HepG2 (cell line): ENCODE results near the gene FCAMR. TPM values are rescaled to one million over a fixed set of nuclear protein-coding genes. Genes with fewer than 3 reads are reported as not detected.

Experiments
- ATAC-seq: fragments of 200-7000 bp; cut with Tn5 transposase; 3 replicates; pipeline ENCODE4 v1.9.1; 2020; ENCODE audit warnings: mild to moderate bottlenecking, moderate library complexity
- BruUV-seq: library from RNA; stranded (reverse); fragments of 400-500 nt; replicated peaks from 2 replicates; lab custom pipeline; 2021; lab: Mats Ljungman, UMichigan
- CTCF ChIA-PET: fragments of 300-600 bp; formaldehyde crosslinking; extraction: SDS; loops from one replicate; lab custom pipeline; 2021; ENCODE audit warnings: low total read pairs, inconsistent platforms, low intra/inter-chr PET ratio; lab: Yijun Ruan, JAX
- POLR2A ChIA-PET: fragments of 350-600 bp; sonication (Branson Sonifier 250); formaldehyde crosslinking; loops from one replicate; lab custom pipeline; 2020; ENCODE audit warnings: antibody characterized with exemption, inconsistent platforms; lab: Yijun Ruan, JAX
- DNase-seq: peaks from one replicate; pipeline ENCODE4 v3.0.0-alpha.2; 2015; ENCODE audit warnings: low spot score
- FAIRE-seq: peaks from 3 replicates; lab custom pipeline; 2011; peaks lifted over from hg19 to GRCh38; lab: Jason Lieb, UNC
- H2AFZ ChIP-seq: one replicate; pipeline ENCODE4 v1.6.1; 2011; ENCODE audit warnings: low read length, inconsistent platforms
- H3K27ac ChIP-seq: fragments of 300-600 bp; 3 replicates; pipeline ENCODE4 v1.8.0; 2011; ENCODE audit warnings: mixed run types, mild to moderate bottlenecking, mixed read lengths, low read length, inconsistent platforms; ENCODE audit not compliant: insufficient read depth; ENCODE audit errors: extremely low read length
- H3K27me3 ChIP-seq, 2 experiments: fragments of 200-600 bp in 1 of 2; 2 replicates in 1 of 2; 3 replicates in 1 of 2; pipeline versions ENCODE4 v1.6.0 to v1.8.0; 2011; ENCODE audit warnings: low read length in 2 of 2, mild to moderate bottlenecking in 2 of 2, moderate library complexity in 2 of 2, inconsistent platforms in 1 of 2; ENCODE audit not compliant: insufficient read depth in 2 of 2, control insufficient read depth in 1 of 2
- H3K36me3 ChIP-seq, 2 experiments: fragments of 200-600 bp in 1 of 2; replicated peaks in 1 of 2; 2 replicates in 1 of 2; 3 replicates in 1 of 2; pipeline versions ENCODE4 v1.5.1 to v1.8.0; 2011; ENCODE audit warnings: low read length in 2 of 2, inconsistent platforms in 1 of 2; ENCODE audit not compliant: insufficient read depth in 2 of 2, control insufficient read depth in 1 of 2
- H3K4me1 ChIP-seq: 2 replicates; pipeline ENCODE4 v1.5.1; 2012; ENCODE audit warnings: low read length, inconsistent platforms; ENCODE audit not compliant: insufficient read depth
- H3K4me2 ChIP-seq: 2 replicates; pipeline ENCODE4 v1.6.0; 2011; ENCODE audit warnings: low read depth, low read length, inconsistent platforms
- H3K4me3 ChIP-seq, 3 experiments: fragments of 200-600 bp in 1 of 3; sonication (generic), shearing (Covaris generic) in 1 of 3; replicated peaks in 1 of 3; 2 replicates each; pipeline ENCODE4 v1.5.1; 2011 to 2016; ENCODE audit warnings: low read length in 3 of 3, inconsistent platforms in 2 of 3, low read depth in 2 of 3, mild to moderate bottlenecking in 2 of 3, control low read depth in 1 of 3, mixed read lengths in 1 of 3; ENCODE audit not compliant: insufficient read depth in 1 of 3
- H3K79me2 ChIP-seq: one replicate; pipeline ENCODE4 v1.6.1; 2011; ENCODE audit warnings: low read length, inconsistent platforms; ENCODE audit not compliant: insufficient read depth
- H3K9ac ChIP-seq: 2 replicates; pipeline ENCODE4 v1.6.0; 2011; ENCODE audit warnings: mild to moderate bottlenecking, low read depth, low read length, inconsistent platforms; ENCODE audit not compliant: insufficient read depth
- H3K9me3 ChIP-seq: 2 replicates; pipeline ENCODE4 v1.5.1; 2012; ENCODE audit warnings: mild to moderate bottlenecking, low read length
- H4K20me1 ChIP-seq: 2 replicates; pipeline ENCODE4 v1.6.0; 2011; ENCODE audit warnings: inconsistent platforms, mild to moderate bottlenecking, low read length, moderate library complexity; ENCODE audit not compliant: insufficient read depth
- FOXA3 ChIP-seq: IDR thresholded peaks from 2 replicates; pipeline ENCODE4 v1.6.1; 2016; ENCODE audit warnings: missing genetic modification reagents, missing compliant biosample characterization
- GMEB1 ChIP-seq: sonication (generic); formaldehyde crosslinking; IDR thresholded peaks from 2 replicates; pipeline ENCODE4 v1.5.1; 2020; ENCODE audit warnings: missing genetic modification reagents, mild to moderate bottlenecking, borderline replicate concordance
- HNRNPUL1 ChIP-seq: fragments of 200-400 bp; formaldehyde crosslinking; IDR thresholded peaks from 2 replicates; pipeline ENCODE4 v1.6.1; 2017; ENCODE audit warnings: low read depth, mild to moderate bottlenecking, low read length, moderate library complexity
- IRF2 ChIP-seq: IDR thresholded peaks from 2 replicates; pipeline ENCODE4 v1.6.1; 2018; ENCODE audit warnings: missing genetic modification reagents, missing compliant biosample characterization
- MAX ChIP-seq: IDR thresholded peaks from 2 replicates; pipeline ENCODE4 v1.6.1; 2012; ENCODE audit warnings: inconsistent platforms
- NR2F6 ChIP-seq, 2 experiments: IDR thresholded peaks; 2 replicates each; pipeline ENCODE4 v1.6.1; 2016; ENCODE audit warnings: antibody characterized with exemption in 1 of 2, mild to moderate bottlenecking in 1 of 2
- PAXIP1 ChIP-seq: sonication (generic); formaldehyde crosslinking; conservative IDR thresholded peaks from 2 replicates; pipeline ENCODE4 v1.4.0; 2020; ENCODE audit warnings: mild to moderate bottlenecking, missing genetic modification reagents, moderate library complexity
- PBX2 ChIP-seq: IDR thresholded peaks from 2 replicates; pipeline ENCODE4 v1.6.1; 2016; ENCODE audit warnings: control low read depth
- PHF21A ChIP-seq: sonication (generic); formaldehyde crosslinking; IDR thresholded peaks from 2 replicates; pipeline ENCODE4 v1.5.0; 2020; ENCODE audit warnings: mild to moderate bottlenecking, missing genetic modification reagents
- POLR2A ChIP-seq, 2 experiments: IDR thresholded peaks; 2 replicates each; pipeline ENCODE4 v1.6.1; 2011; ENCODE audit warnings: low read depth in 2 of 2, low read length in 2 of 2, mild to moderate bottlenecking in 1 of 2, moderate library complexity in 1 of 2; ENCODE audit not compliant: insufficient read depth in 1 of 2
- XRCC5 ChIP-seq: fragments of 200-400 bp; formaldehyde crosslinking; optimal IDR thresholded peaks from 2 replicates; pipeline ENCODE3; 2017; ENCODE audit warnings: mild to moderate bottlenecking, low read length
- ZFP82 ChIP-seq: sonication (generic); formaldehyde crosslinking; IDR thresholded peaks from 2 replicates; pipeline ENCODE4 v1.5.1; 2020; ENCODE audit warnings: mild to moderate bottlenecking, missing genetic modification reagents, borderline replicate concordance
- ZNF224 ChIP-seq: sonication (generic); formaldehyde crosslinking; IDR thresholded peaks from 2 replicates; pipeline ENCODE4 v1.5.0; 2020; ENCODE audit warnings: mild to moderate bottlenecking, missing genetic modification reagents
- ZNF329 ChIP-seq: sonication (generic); formaldehyde crosslinking; IDR thresholded peaks from 2 replicates; pipeline ENCODE4 v1.9.0; 2021; ENCODE audit warnings: low read depth, mild to moderate bottlenecking, missing genetic modification reagents
- ZNF44 ChIP-seq: sonication (generic); formaldehyde crosslinking; IDR thresholded peaks from 2 replicates; pipeline ENCODE4 v1.5.1; 2020; ENCODE audit warnings: mild to moderate bottlenecking, missing genetic modification reagents
- ZNF564 ChIP-seq: sonication (generic); formaldehyde crosslinking; IDR thresholded peaks from 2 replicates; pipeline ENCODE4 v1.8.1; 2023; ENCODE audit warnings: mild to moderate bottlenecking, missing genetic modification reagents
- ZNF605 ChIP-seq: sonication (generic); formaldehyde crosslinking; IDR thresholded peaks from 2 replicates; pipeline ENCODE4 v1.8.0; 2022; ENCODE audit warnings: mild to moderate bottlenecking, missing genetic modification reagents
- WGBS: methylation state at CpG from one replicate; pipeline ENCODE4 v1.1.6; 2017; ENCODE audit warnings: low lambda C conversion rate; 5-methylcytosine and 5-hydroxymethylcytosine counted together
- in situ Hi-C: cut with HindIII; loops from 2 replicates; pipeline ENCODE4 v1.10.0; 2017; ENCODE audit warnings: low pct_unique_long_range_greater_than_20kb; ENCODE audit not compliant: extremely low pct_ligation_motif_present
- intact Hi-C: fragments of 100-400 bp; cut with micrococcal nuclease; formaldehyde crosslinking; loops from one replicate; pipeline ENCODE4 v1.10.0; 2022; ENCODE audit not compliant: unreplicated experiment
- polyA plus RNA-seq, 8 experiments: library from polyadenylated mRNA; depleted of rRNA in 3 of 8; stranded (reverse) in 7 of 8; unstranded in 1 of 8; fragments of >200 nt; fragmentation: Illumina TruSeq in 4 of 8; extraction: Trizol in 4 of 8; gene quantifications; 2 replicates each; pipeline versions ENCODE4 v1.2.1 to v1.2.3, GENCODE V29; 2011 to 2016; ENCODE audit warnings: low read depth in 4 of 8, missing spikeins in 1 of 8, mixed read lengths in 1 of 8; ENCODE audit not compliant: insufficient read depth in 1 of 8
- total RNA-seq, 5 experiments: library from RNA; depleted of rRNA; stranded (reverse); fragments of >200 nt; fragmentation: Illumina TruSeq; extraction: Trizol; gene quantifications; 2 replicates each; pipeline ENCODE4 v1.2.3, GENCODE V29; 2016; ENCODE audit warnings: low read depth in 1 of 5

FCAMR gene
- total and polyA plus RNA-seq, 2 of the 13 experiments (the other 11 are each of a cell fraction or from before 2014, with no cell fraction given): not detected

- BruUV-seq: no TSS peak
- peak; percentile 67 for DNase-seq
- H3K27me3 ChIP-seq: no peaks in the 10 kb centered on the region
- H3K79me2 ChIP-seq: no peaks in the 10 kb centered on the region
- ChIA-PET CTCF (no interaction called here), POLR2A (interaction anchor here (0.9 to 1.2 kb wide), 2 partner anchors 9 to 153 kb away, joined by 3 read pairs; partner anchors contain the start of gene C4BPA)
- no peaks in the 10 kb centered on the region for H3K36me3 ChIP-seq
- peak overlapping the region; percentile 96 for H3K4me2 ChIP-seq
- peak; percentile 93 for ATAC-seq
- H3K9me3 ChIP-seq: 0 out of 2 replicates have a peak, but pooled peaks cover 7% of the 10 kb centered on the region
- peak overlapping the region; percentile 19 for H3K9ac ChIP-seq
- peaks cover 83% of the 10 kb centered on the region for H3K4me1 ChIP-seq
- no peaks in the 10 kb centered on the region for H4K20me1 ChIP-seq
- FAIRE-seq: peak; percentile 97
- H2AFZ ChIP-seq: peak overlapping the region; percentile 49
- H3K4me3 ChIP-seq: peak overlapping the region; percentile 42 to 66 (median 58)
- WGBS: 4% methylated on average over 4 of the region's 4 CpGs
- in situ Hi-C loops: no loop called here
- peak overlapping the region; percentile 43 for H3K27ac ChIP-seq
- intact Hi-C loops: loop anchor here (1.0 kb wide), 1 partner anchor 31 kb away; no protein-coding TSS in a partner anchor
- TF ChIP-seq ZNF329 (CRISPR knock-in tag): no peak
- TF ChIP-seq ZNF564 (CRISPR knock-in tag): 0 out of 2 replicates have a peak, but pooled peaks have one; percentile 47
- no peak for TF ChIP-seq ZNF44 (CRISPR knock-in tag)
- 0 out of 2 replicates have a peak, but pooled peaks have one; percentile 57 for TF ChIP-seq ZNF605 (CRISPR knock-in tag)
- TF ChIP-seq IRF2 (CRISPR knock-in tag): peak; percentile 17; the same call in 1 of the 2 replicates
- peak; percentile 66 for TF ChIP-seq PAXIP1 (CRISPR knock-in tag)
- TF ChIP-seq ZFP82 (CRISPR knock-in tag): no peak
- TF ChIP-seq GMEB1 (CRISPR knock-in tag): peak; percentile 19; the same call in 1 of the 2 replicates
- TF ChIP-seq HNRNPUL1: 0 out of 2 replicates have a peak, but pooled peaks have one; percentile 60
- TF ChIP-seq ZNF224 (CRISPR knock-in tag): no peak
- TF ChIP-seq NR2F6 (IDR thresholded peaks at IDR 0.05): no peak
- TF ChIP-seq NR2F6 (CRISPR knock-in tag; IDR thresholded peaks at IDR 0.05): peak; percentile 27; the same call in 1 of the 2 replicates
- peak in 1 of 2 experiments; percentile 32; a peak in 1 of 4 replicates for TF ChIP-seq POLR2A (IDR thresholded peaks at IDR 0.05; ENCODE audit: insufficient read depth in 1 of 2, low read depth in 2 of 2, low read length in 2 of 2)
- TF ChIP-seq PBX2 (CRISPR knock-in tag): peak; percentile 30; the same call in 1 of the 2 replicates
- peak; percentile 19 for TF ChIP-seq XRCC5
- peak; percentile 71; the same call in 1 of the 2 replicates for TF ChIP-seq FOXA3
- 0 out of 2 replicates have a peak, but pooled peaks have one; percentile 25 for TF ChIP-seq MAX
- TF ChIP-seq PHF21A (CRISPR knock-in tag): 0 out of 2 replicates have a peak, but pooled peaks have one; percentile 30
Observed at GRCh38 chr1:206951318-206952100, 18.8 kb downstream of the FCAMR start.
